GM19023 (cell line): ENCODE results near the gene LMAN2.

Source experiments
- ATAC-seq: cut with Tn5 transposase; IDR thresholded peaks from one replicate; pipeline ENCODE4 v1.9.1; 2021; ENCODE audit warnings: mild to moderate bottlenecking, moderate library complexity; ENCODE audit not compliant: unreplicated experiment

The LMAN2 gene

DNA sequence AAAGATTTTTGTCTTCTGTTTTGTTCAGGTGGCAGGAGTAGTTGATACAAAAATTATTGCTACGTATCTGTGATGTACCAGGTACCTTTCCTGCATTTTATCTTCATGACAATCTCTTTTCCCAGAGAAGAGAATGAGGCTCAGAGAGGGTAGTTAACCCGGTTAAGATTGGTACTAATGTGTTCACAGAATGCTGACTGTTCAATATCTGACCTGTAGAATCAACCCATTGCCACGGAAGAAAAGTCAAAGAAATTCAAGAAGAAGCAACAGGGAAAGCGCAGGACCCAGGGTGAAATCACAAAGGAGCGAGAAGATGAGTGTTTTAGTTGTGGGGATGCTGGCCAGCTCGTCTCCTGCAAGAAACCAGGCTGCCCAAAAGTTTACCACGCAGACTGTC lies 59.7 kb downstream of the LMAN2 start:
- ATAC-seq: no peak

DNA sequence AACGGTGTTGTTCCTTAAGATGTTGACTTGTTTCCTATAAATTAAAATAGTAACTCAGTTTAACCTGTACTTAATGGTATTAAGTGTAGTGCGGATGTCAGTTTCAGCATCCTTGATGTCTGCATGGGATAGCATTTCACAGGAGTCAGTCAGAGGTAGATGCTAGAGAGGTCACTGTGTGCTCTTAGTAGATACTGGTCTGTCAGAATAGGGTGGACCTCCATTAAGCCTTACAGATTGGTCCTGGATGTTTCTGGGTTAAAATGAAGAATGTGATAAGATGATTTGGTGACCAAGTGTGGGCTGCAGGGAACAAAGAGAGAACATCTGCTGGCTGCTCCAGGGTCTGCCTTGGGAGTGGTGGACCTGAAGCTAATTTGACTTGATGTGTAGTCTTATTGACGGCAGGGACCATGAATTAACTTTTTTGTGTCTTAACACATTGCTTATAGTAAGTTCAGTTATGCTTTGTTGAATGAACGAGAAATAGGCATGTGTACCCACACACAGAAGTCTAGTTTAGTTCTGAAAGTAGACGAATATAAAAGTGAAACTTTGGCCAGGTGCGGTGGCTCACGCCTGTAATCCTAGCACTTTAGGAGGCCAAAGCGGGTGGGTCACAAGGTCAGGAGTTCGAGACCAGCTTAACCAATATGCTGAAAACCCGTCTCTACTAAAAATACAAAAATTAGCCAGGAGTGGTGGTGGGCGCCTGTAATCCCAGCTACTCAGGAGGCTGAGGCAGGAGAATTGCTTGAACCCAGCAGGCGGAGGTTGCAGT lies 60.5 kb downstream of the LMAN2 start:
- no peak for ATAC-seq

DNA sequence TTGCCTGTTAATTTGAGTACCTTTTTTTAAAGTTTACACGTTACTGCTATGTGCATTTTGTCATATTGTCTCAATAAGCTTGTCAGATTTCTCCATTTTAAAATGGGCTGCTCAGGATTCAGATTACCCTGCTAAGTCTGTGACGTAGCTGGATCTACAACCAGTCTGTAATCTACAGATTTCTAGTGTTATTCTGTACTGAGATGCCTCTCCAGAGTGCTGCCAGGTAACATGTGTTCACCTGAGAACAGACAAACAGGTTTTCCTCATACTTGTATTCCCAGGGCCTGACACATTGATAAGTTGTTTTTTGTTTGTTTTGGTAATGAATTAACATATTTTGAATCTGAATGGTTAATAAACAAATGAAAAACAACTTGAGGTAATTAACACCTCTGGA lies 63.3 kb downstream of the LMAN2 start:
- ATAC-seq: no peak
